ENCODE measurements around the gene KRT72.

- TF ChIP-seq SIN3A (IDR thresholded peaks at IDR 0.05; ENCODE audit: borderline replicate concordance, insufficient read depth, low read length) (no peak), POLR2AphosphoS5 (IDR thresholded peaks at IDR 0.05; ENCODE audit: low read depth, low read length) (no peak), REST (IDR thresholded peaks at IDR 0.05; ENCODE audit: insufficient read depth in 1 of 2, low read depth in 2 of 2, low read length in 2 of 2) (no peak)
These were observed 44.7 kb upstream of the KRT72 start for GRCh38 chr12:52645982-52646381.
